ENCODE measurements around the gene MYH13.

Gene MYH13

DNA sequence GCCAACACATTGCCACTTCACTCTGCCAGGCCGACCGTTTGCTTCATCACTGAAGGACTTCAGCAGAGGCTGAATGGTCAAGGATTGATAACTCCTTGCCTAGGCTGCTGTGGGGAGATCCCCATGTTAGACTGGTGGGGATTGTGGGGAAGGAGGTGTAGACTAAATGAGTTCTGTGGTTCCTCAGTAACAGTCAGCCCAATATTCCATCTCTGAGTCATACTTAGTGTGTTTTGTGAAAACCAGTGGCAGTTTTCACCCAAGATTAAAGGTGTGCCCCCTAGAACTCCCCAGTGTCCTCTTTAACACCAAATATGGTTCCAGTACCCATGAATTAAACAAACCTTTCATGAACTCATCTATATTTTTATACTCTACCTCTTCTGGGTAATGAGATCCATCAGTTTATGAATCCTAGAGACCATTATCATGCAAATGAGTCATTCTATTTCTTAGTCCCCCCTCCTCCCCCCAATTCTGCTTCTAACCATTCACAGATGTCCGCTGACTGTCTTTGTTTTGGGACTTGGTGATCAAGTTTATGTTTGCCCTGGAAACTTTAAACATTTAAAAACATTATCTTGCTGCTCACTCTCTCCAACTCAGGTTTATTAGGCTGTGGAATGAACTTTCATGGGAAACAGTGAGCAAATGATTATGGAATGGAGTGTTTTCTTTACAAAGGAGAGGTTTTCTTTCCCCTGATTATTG is 107.6 kb downstream of the MYH13 start:
- TF ChIP-seq, protein P1, sequence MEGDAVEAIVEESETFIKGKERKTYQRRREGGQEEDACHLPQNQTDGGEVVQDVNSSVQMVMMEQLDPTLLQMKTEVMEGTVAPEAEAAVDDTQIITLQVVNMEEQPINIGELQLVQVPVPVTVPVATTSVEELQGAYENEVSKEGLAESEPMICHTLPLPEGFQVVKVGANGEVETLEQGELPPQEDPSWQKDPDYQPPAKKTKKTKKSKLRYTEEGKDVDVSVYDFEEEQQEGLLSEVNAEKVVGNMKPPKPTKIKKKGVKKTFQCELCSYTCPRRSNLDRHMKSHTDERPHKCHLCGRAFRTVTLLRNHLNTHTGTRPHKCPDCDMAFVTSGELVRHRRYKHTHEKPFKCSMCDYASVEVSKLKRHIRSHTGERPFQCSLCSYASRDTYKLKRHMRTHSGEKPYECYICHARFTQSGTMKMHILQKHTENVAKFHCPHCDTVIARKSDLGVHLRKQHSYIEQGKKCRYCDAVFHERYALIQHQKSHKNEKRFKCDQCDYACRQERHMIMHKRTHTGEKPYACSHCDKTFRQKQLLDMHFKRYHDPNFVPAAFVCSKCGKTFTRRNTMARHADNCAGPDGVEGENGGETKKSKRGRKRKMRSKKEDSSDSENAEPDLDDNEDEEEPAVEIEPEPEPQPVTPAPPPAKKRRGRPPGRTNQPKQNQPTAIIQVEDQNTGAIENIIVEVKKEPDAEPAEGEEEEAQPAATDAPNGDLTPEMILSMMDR (conservative IDR thresholded peaks at IDR 0.05; ENCODE audit: low read length): no peak
- peak; percentile 94 for DNase-seq (ENCODE audit: low read depth)
- H3K4me3 ChIP-seq (ENCODE audit: low read length): no peak overlapping the region

DNA sequence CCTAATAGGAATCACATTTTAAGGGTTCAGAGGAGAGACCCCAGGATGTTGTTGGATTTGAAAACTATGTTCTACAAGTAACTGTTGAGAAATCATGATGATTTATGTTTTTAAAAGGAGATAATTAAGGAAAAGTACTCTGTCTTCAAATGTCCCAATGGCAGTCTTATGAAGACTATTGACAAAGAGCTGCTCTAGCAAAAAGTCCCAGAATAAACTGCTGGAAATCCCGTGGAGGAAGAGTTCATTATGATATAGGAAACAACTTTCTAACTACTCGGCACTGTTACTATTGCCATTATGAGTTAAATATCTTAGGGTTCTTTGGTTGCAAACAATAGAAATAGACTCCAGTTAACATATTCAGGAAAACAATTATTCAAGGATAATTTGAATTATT is 108.8 kb downstream of the MYH13 start:
- TF ChIP-seq, protein P1 (conservative IDR thresholded peaks at IDR 0.05; ENCODE audit: low read length): no peak
- H3K4me3 ChIP-seq (ENCODE audit: low read length): no peak overlapping the region
- no peak for DNase-seq (ENCODE audit: low read depth)

DNA sequence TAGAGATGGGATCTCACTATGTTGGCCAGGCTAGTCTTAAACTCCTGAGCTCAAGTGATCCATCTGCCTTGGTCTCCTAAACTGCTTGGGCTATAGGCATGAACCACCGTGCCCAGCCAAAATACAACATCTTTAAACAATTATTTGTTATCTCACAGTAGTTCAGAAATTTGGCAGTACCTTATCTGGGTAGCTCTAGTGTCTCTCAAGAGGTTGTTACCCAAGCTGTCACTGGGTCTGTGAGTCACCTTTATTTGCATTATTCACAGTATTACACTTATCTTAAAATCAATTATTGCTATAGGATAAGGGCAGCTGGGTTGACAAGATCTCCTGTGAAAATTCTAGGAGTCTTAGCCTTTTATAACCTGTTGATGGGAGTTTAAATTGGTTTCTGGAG is 110.4 kb downstream of the MYH13 start:
- TF ChIP-seq, protein P1 (conservative IDR thresholded peaks at IDR 0.05; ENCODE audit: low read length): no peak
- no peak for DNase-seq (ENCODE audit: low read depth)
- H3K4me3 ChIP-seq (ENCODE audit: low read length): no peak overlapping the region

DNA sequence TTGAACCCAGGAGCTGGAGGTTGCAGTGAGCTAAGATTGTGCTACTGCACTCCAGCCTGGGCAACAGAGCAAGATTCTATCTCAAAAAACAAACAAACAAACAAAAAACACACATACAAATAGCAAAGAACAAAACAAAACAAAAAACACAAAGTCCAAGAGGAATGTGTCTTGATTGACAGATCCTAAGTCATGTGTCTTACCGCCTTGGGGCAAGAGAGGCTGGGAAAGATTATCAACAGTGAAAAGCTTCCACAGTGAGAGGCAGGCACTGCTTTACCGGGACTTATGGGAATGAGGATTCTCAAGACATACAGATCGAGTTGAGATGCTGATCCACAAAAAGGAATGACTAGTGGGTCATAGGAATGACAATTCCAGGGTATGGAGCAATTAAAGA is 111.7 kb downstream of the MYH13 start:
- no peak overlapping the region for H3K4me3 ChIP-seq (ENCODE audit: low read length)
- no peak for DNase-seq (ENCODE audit: low read depth)
- TF ChIP-seq, protein P1 (conservative IDR thresholded peaks at IDR 0.05; ENCODE audit: low read length): no peak

DNA sequence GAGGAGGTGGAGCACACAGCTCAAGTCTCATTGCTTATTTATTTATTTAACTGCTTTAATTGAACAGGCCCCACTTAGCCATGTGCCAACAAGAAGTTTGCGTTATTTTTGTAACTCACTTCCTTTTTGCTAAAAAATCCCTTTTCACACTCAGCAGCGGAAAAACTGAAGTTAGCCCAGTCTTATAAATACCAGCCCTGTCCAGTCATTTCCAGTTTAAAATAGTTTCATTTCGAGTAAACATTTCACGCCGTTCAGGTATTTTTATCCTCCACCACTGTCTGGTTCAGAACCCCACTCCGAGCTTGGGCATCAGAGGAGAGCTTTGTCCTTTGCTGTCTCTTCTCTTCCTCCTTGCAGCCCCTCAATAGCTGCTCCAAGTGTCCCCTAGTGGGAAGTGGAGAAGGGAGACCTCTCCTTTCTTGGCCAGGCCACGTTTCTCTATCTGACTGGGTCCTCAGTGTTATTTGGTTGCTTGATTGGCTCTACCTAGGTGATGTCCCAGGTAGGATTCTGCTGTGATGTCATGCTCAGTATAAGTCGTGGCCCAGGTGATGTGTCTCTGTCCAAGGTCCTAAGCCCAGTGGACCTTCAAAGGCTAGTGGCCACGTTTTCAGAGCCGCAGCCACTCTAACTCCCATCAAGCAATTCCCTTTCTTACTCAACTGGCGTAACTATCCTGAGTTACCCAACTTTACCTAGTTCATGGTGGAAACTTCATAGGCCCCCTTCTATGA is 121.4 kb downstream of the MYH13 start:
- TF ChIP-seq, protein P1 (conservative IDR thresholded peaks at IDR 0.05; ENCODE audit: low read length): no peak
- no peak for DNase-seq (ENCODE audit: low read depth)
- H3K4me3 ChIP-seq (ENCODE audit: low read length): no peak overlapping the region
